ENCODE measurements around the gene NTF3.

Gene NTF3

DNA sequence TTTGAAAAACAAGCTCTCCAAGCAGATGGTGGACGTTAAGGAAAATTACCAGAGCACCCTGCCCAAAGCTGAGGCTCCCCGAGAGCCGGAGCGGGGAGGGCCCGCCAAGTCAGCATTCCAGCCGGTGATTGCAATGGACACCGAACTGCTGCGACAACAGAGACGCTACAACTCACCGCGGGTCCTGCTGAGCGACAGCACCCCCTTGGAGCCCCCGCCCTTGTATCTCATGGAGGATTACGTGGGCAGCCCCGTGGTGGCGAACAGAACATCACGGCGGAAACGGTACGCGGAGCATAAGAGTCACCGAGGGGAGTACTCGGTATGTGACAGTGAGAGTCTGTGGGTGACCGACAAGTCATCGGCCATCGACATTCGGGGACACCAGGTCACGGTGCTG lies 62.4 kb downstream of the NTF3 start:
- TF ChIP-seq, protein P1, sequence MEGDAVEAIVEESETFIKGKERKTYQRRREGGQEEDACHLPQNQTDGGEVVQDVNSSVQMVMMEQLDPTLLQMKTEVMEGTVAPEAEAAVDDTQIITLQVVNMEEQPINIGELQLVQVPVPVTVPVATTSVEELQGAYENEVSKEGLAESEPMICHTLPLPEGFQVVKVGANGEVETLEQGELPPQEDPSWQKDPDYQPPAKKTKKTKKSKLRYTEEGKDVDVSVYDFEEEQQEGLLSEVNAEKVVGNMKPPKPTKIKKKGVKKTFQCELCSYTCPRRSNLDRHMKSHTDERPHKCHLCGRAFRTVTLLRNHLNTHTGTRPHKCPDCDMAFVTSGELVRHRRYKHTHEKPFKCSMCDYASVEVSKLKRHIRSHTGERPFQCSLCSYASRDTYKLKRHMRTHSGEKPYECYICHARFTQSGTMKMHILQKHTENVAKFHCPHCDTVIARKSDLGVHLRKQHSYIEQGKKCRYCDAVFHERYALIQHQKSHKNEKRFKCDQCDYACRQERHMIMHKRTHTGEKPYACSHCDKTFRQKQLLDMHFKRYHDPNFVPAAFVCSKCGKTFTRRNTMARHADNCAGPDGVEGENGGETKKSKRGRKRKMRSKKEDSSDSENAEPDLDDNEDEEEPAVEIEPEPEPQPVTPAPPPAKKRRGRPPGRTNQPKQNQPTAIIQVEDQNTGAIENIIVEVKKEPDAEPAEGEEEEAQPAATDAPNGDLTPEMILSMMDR (IDR thresholded peaks at IDR 0.05) = no peak

DNA sequence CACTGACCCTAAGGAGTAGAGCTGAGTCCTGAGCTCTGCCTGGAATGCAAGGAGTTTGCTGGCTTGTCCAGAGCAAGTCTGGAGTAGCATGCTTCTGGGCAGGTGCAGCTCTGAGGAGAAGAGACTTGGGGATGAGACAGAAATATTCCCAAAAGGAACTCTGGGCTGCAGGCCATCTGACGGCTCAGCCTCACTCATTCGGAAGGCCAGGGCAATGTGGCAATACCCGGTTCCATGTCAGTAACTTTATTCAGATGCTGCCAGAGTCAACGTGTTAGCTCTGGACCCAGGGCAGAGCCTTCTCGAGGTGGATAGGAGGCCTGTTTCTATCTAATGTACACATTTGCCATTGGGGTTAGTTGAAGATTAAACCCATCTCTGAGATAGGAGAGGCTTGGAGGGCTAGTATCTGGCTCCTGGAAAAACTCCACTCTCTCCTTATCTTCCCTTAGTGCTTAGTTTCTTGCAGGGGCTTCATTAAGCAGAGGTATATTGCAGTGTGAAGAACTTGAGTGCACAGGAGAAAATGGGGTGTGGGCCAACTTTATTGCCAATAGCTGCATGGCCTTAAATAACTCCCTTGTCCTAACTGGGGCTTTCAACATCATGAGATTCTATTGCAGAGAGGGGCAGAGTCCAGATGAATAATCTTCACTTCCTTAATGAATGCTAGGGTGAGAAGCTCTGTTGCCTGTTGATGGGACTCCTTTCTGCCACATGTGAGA lies 65.6 kb downstream of the NTF3 start:
- TF ChIP-seq, protein P1 (IDR thresholded peaks at IDR 0.05) = no peak

DNA sequence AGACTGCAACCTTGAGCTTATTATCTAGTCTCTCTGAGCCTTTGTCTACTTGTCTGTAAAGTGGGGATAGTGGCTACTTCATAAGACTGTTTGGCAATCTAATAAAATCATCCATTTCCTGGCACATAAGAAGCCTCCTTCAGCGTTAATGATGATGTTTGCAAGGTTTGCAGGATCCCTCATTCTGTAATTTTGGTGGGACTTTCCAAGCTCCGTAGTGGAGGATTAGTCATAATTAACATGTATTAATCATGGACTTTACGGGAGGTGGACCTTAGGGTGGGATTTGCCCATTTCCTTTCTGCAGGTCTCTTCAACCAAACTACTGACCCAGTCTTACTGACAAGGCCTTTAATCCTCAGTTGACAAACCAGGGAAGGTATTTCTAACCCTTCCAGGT lies 66.2 kb downstream of the NTF3 start:
- TF ChIP-seq, protein P1 (IDR thresholded peaks at IDR 0.05) = no peak

DNA sequence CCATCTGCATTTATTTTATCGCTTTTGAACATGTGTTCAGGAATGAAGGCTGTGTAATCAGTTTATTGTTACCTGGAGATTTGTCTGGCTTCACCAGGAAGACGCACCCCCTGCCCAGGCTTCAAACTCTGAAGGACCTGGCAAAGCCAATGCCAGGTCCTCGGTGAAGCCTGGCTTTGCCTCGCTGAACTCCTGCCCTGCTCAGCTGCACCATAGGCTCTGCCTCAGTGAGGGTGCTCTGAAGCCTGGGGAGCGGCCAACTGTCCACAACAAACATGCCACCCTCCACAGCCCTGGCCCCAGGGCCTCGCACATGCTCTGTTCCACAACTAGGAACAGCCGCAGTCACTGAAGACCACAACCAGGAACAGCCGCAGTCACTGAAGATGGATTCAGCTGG lies 66.9 kb downstream of the NTF3 start:
- TF ChIP-seq, protein P1 (IDR thresholded peaks at IDR 0.05) = no peak

- TF ChIP-seq, protein P1 (IDR thresholded peaks at IDR 0.05) = no peak
Observed at GRCh38 chr12:5499566-5500330, 67.8 kb downstream of the NTF3 start.

GRCh38 chr12:5500331-5500659 lies 68.4 kb downstream of the NTF3 start:
- TF ChIP-seq, protein P1 (IDR thresholded peaks at IDR 0.05) = no peak

GRCh38 chr12:5503774-5504173 lies 71.9 kb downstream of the NTF3 start:
- TF ChIP-seq, protein P1 (IDR thresholded peaks at IDR 0.05) = no peak
